GM10248 (cell line): ENCODE results near the gene SCFD2.

Experiments
- CTCF ChIA-PET: fragments of 300-600 bp; sonication (Branson Sonifier 250); formaldehyde crosslinking; extraction: SDS; loops from one replicate; lab custom pipeline; 2021; ENCODE audit warnings: antibody characterized with exemption; lab: Yijun Ruan, JAX
- POLR2A ChIA-PET: fragments of 350-650 bp; sonication (Branson Sonifier 250); formaldehyde crosslinking; extraction: SDS; loops from one replicate; lab custom pipeline; 2020; ENCODE audit warnings: antibody characterized with exemption; lab: Yijun Ruan, JAX
- DNase-seq: peaks from one replicate; pipeline ENCODE4 v3.0.0; 2012; ENCODE audit errors: extremely low spot score
- TF ChIP-seq, protein P1 (sequence below): IDR thresholded peaks from 2 replicates; pipeline ENCODE4 v1.5.1; 2012; ENCODE audit warnings: mild to moderate bottlenecking, low read depth; ENCODE audit errors: extremely low read depth, missing control alignments, control extremely low read depth

The SCFD2 gene

DNA sequence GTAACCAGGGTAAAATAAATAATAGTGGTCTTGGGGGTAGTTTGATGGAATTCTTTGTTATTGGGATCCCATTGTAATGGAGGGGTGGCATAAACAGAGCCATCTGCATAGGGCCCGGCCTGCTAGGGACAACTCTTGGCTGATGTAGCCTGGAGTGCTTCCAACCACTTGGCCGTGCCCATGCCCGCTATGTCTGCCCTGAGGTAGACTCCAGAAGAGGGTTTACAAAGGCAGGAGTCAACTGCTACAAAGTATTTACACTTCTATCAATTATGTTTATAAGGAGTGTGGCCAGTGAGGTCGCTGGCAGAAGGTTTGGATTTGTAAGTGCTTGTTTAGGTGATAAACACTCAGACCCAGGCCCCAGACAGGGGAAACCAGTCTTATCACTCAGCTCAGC, 495.6 kb downstream of the SCFD2 start:
- POLR2A ChIA-PET: no interaction called here

DNA sequence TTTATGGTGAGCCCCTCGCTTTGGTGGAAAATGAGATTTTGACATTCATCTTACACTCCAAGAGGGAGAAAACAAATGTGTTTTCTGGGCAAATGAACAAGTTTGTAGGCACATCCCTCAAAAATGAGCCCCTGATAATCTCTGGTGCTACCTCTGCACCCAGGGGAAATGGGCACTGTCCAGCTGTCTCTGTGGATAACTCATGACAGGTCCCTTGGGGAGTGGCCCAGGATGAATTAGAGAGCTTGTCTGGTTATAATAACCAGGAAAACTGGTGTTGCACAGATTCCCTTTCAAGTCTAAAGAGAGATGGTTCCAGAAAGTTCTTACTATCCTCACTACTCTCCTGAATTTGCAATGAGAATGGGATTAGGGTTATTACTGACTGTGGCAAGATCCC, 496.2 kb downstream of the SCFD2 start:
- TF ChIP-seq, protein P1, sequence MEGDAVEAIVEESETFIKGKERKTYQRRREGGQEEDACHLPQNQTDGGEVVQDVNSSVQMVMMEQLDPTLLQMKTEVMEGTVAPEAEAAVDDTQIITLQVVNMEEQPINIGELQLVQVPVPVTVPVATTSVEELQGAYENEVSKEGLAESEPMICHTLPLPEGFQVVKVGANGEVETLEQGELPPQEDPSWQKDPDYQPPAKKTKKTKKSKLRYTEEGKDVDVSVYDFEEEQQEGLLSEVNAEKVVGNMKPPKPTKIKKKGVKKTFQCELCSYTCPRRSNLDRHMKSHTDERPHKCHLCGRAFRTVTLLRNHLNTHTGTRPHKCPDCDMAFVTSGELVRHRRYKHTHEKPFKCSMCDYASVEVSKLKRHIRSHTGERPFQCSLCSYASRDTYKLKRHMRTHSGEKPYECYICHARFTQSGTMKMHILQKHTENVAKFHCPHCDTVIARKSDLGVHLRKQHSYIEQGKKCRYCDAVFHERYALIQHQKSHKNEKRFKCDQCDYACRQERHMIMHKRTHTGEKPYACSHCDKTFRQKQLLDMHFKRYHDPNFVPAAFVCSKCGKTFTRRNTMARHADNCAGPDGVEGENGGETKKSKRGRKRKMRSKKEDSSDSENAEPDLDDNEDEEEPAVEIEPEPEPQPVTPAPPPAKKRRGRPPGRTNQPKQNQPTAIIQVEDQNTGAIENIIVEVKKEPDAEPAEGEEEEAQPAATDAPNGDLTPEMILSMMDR: no peak
- POLR2A ChIA-PET: no interaction called here
- CTCF ChIA-PET: interaction anchor here (1.5 to 1.8 kb wide), 3 partner anchors 14 to 92 kb away, joined by 3 to 4 read pairs (median 4); no protein-coding TSS in a partner anchor
- no peak for DNase-seq

More for the DNA sequence above, 495.6 kb downstream of the SCFD2 start:
- no peak for DNase-seq
- CTCF ChIA-PET: interaction anchor here (1.6 kb wide), 1 partner anchor 24 kb away, joined by 4 read pairs; no protein-coding TSS in a partner anchor
- TF ChIP-seq, protein P1: no peak

DNA sequence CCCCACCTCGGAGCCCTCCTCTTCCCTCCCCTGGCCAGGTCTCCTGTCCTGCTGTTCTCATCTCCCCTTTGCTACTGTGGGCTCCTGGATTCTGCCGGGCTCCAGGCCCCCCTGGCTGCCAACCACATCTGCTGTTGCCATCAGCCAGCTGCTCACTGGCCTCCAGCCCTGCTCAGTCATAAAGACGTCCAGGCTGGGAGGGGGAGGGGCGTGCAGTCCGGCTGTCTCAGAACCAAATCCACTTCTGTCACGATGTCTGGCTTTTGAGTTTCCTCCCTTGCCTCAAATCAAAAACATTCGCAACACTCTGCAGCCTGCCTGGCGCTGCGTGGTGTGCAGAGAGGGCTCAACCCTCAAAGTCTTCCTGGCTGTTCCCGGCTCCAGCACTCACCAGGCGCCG, 496.7 kb downstream of the SCFD2 start:
- no peak for DNase-seq
- TF ChIP-seq, protein P1: no peak
- ChIA-PET CTCF (interaction anchor here (1.5 to 1.8 kb wide), 3 partner anchors 15 to 93 kb away, joined by 3 to 4 read pairs (median 4); no protein-coding TSS in a partner anchor), POLR2A (no interaction called here)

DNA sequence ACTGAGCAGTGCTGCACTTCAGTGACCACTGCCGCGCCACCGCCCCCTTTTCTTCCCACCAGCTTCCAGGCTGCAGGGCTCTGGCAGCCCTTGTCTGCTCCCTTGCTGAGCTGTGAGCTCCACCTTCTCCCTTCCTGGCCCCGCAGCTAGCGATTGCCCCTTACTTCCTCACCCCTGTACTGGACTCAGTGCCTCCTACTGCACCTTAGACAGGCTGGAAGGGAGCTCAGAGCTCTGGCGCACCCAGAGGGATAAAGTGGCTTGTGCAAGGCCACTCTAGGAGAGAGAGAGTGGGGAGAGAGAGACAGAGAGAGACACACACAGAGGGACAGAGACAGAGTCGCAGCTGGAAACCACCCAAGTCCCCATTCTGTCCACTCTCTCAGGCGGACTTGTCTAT, 497.7 kb downstream of the SCFD2 start:
- TF ChIP-seq, protein P1: no peak
- DNase-seq: no peak
- CTCF ChIA-PET: interaction anchor here (1.3 to 1.8 kb wide), 4 partner anchors 16 to 94 kb away, joined by 3 to 4 read pairs (median 4); no protein-coding TSS in a partner anchor
- POLR2A ChIA-PET: no interaction called here

DNA sequence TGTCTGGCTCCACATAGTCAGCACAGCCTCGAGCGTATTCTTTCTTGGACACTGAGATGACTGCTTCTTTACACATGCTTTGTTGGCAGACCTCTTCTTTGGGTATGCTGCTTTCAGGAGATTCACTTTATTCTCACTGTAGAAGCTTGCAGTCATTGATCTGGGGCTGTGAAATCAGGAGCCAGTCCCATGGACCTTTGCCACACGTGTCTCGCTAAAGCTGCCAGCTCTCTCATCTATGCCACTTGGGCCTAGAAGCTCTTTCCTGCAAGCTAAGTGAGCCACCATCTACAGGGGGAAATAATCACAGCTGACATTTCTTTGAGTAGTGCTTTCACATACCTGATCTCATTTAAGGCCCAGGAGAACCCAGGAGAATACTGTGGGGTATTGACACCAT, 498.7 kb downstream of the SCFD2 start:
- no peak for DNase-seq
- ChIA-PET CTCF (interaction anchor here (1.7 kb wide), 1 partner anchor 78 kb away, joined by 3 read pairs; no protein-coding TSS in a partner anchor), POLR2A (no interaction called here)
- TF ChIP-seq, protein P1: no peak

DNA sequence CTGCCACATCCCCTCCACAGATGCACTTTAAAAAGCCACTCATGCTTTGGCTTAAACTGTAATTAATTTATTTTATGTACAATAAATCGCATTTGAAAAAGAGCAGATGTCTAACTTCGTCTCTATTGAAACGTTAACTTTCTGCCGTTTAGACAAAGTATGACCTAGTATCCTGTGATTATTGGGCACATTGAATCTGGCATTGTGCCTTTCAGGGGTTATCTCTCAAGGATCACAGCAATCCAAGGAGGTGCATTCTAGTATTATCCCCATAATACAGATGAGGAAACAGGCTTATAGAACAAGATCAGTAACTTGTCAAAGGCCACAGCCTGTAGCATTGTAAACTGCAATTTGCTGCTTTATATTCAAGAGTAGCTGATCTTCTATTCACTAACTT, 499.1 kb downstream of the SCFD2 start:
- TF ChIP-seq, protein P1: no peak
- ChIA-PET CTCF (interaction anchor here (1.7 kb wide), 1 partner anchor 78 kb away, joined by 3 read pairs; no protein-coding TSS in a partner anchor), POLR2A (no interaction called here)
- no peak for DNase-seq

DNA sequence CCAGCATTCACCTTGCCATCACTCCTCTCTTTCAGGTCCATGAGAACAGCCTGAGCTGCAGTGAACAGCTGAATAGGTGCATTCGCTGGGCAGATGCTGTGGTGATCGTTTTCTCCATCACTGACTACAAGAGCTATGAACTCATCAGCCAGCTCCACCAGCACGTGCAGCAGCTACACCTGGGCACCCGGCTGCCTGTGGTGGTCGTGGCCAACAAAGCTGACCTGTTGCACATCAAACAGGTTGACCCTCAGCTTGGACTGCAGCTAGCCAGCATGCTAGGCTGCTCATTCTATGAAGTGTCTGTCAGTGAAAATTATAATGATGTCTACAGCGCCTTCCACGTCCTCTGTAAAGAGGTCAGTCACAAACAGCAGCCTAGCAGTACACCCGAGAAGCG, 500.6 kb downstream of the SCFD2 start:
- ChIA-PET POLR2A (no interaction called here), CTCF (interaction anchor here (1.7 to 2.0 kb wide), 3 partner anchors 35 to 49 kb away, joined by 4 to 5 read pairs (median 4); no protein-coding TSS in a partner anchor)
- DNase-seq: no peak
- TF ChIP-seq, protein P1: no peak
